Naive thymus-derived CD4-positive, alpha-beta T cell (primary cell): ENCODE results near the gene TSPAN18. TPM values are rescaled to one million over a fixed set of nuclear protein-coding genes. Genes with fewer than 3 reads are reported as not detected.

Source experiments
- ATAC-seq: fragments of 150-1000 bp; cut with Tn5 transposase; 2 replicates; pipeline ENCODE4 v1.10.0; 2021; ENCODE audit warnings: mild to moderate bottlenecking, moderate library complexity
- CTCF ChIA-PET: fragments of 350-600 bp; sonication (Branson Sonifier 250); formaldehyde crosslinking; loops from one replicate; lab custom pipeline; 2021; ENCODE audit warnings: antibody characterized with exemption; lab: Charles Lee
- POLR2A ChIA-PET: fragments of 350-600 bp; sonication (Branson Sonifier 250); formaldehyde crosslinking; loops from one replicate; lab custom pipeline; 2021; ENCODE audit warnings: antibody characterized with exemption, inconsistent platforms; lab: Charles Lee
- DNase-seq, 9 donors: peaks; one replicate each; pipeline versions ENCODE4 v3.0.0 to v3.0.0-alpha.2; 2020 to 2022; ENCODE audit warnings: mixed read lengths in 1 of 9
- H3K27ac ChIP-seq: one replicate; pipeline ENCODE4 v1.7.0; 2013; ENCODE audit warnings: mild to moderate bottlenecking, low read depth, low read length, moderate library complexity
- H3K27me3 ChIP-seq, 2 donors: one replicate each; pipeline ENCODE4 v1.7.0; 2013; ENCODE audit warnings: low read length in 2 of 2, mild to moderate bottlenecking in 2 of 2, moderate library complexity in 2 of 2; ENCODE audit not compliant: control insufficient read depth in 2 of 2, insufficient read depth in 2 of 2
- H3K36me3 ChIP-seq, 3 experiments: 1 replicate in 2 of 3; 2 replicates in 1 of 3; pipeline ENCODE4 v1.7.0; 2013; ENCODE audit warnings: low read length in 3 of 3, mild to moderate bottlenecking in 3 of 3, moderate library complexity in 1 of 3; ENCODE audit not compliant: insufficient read depth in 3 of 3, control insufficient read depth in 2 of 3
- H3K4me1 ChIP-seq, 2 donors: one replicate each; pipeline ENCODE4 v1.7.0; 2013; ENCODE audit warnings: low read length in 2 of 2, mild to moderate bottlenecking in 2 of 2, moderate library complexity in 1 of 2; ENCODE audit not compliant: control insufficient read depth in 2 of 2, insufficient read depth in 2 of 2
- H3K4me3 ChIP-seq: 2 replicates; pipeline ENCODE4 v1.7.0; 2013; ENCODE audit warnings: mild to moderate bottlenecking, low read length
- H3K9me3 ChIP-seq, 3 experiments: 1 replicate in 2 of 3; 2 replicates in 1 of 3; pipeline ENCODE4 v1.7.0; 2013; ENCODE audit warnings: low read length in 3 of 3; ENCODE audit not compliant: control insufficient read depth in 2 of 3
- H3K27ac Mint-ChIP-seq, 9 donors: one replicate each; pipeline ENCODE4 v1.8.0; 2020 to 2022; ENCODE audit warnings: mixed read lengths in 9 of 9, mild to moderate bottlenecking in 8 of 9, moderate library complexity in 5 of 9, inconsistent platforms in 2 of 9
- H3K27me3 Mint-ChIP-seq, 5 donors: one replicate each; pipeline ENCODE4 v1.8.0; 2021 to 2022; ENCODE audit warnings: mixed read lengths in 5 of 5, mild to moderate bottlenecking in 1 of 5
- H3K36me3 Mint-ChIP-seq, 5 donors: one replicate each; pipeline ENCODE4 v1.8.0; 2020 to 2022; ENCODE audit warnings: mixed read lengths in 5 of 5, mild to moderate bottlenecking in 3 of 5, inconsistent platforms in 1 of 5
- H3K4me1 Mint-ChIP-seq, 7 donors: one replicate each; pipeline ENCODE4 v1.8.0; 2020 to 2022; ENCODE audit warnings: mixed read lengths in 7 of 7, mild to moderate bottlenecking in 3 of 7, inconsistent platforms in 1 of 7
- H3K4me3 Mint-ChIP-seq, 10 donors: one replicate each; pipeline ENCODE4 v1.8.0; 2020 to 2022; ENCODE audit warnings: mild to moderate bottlenecking in 10 of 10, mixed read lengths in 10 of 10, moderate library complexity in 6 of 10, inconsistent platforms in 2 of 10
- H3K9me3 Mint-ChIP-seq, 11 donors: one replicate each; pipeline ENCODE4 v1.8.0; 2020 to 2022; ENCODE audit warnings: mixed read lengths in 11 of 11, mild to moderate bottlenecking in 4 of 11, inconsistent platforms in 1 of 11, moderate library complexity in 1 of 11
- intact Hi-C, 2 donors: fragments of 100-400 bp; cut with micrococcal nuclease; formaldehyde crosslinking; loops; one replicate each; pipeline ENCODE4 v1.15.1; 2023
- polyA plus RNA-seq, 2 donors: library from polyadenylated mRNA; unstranded; fragments of 300-500 nt; fragmentation: Illumina TruSeq; gene quantifications; one replicate each; pipeline ENCODE4 v1.2.3, GENCODE V29; 2021
- total RNA-seq, 6 experiments: library from RNA in 5 of 6; stranded (reverse) in 5 of 6; gene quantifications; 1 replicate in 5 of 6; 2 replicates in 1 of 6; pipeline ENCODE4 v1.2.3 and lab custom pipeline; 2021 to 2026

The TSPAN18 gene
- total and polyA plus RNA-seq, 7 experiments from 2014 or later: 8.8 to 57.0 (median 21.7) TPM

- Histone ChIP-seq H3K9me3 (no peaks in the 10 kb centered on the region), H3K4me3 (no peak overlapping the region), H3K27me3 (no peaks in the 10 kb centered on the region), H3K4me1 (no peaks in the 10 kb centered on the region), H3K36me3 (no peaks in the 10 kb centered on the region), H3K27ac (no peak overlapping the region)
- Mint-ChIP-seq H3K27ac (peak overlapping the region in 1 of 9 donors; percentile 21), H3K27me3 (peaks cover 0 to 3% (median 0%) of the 10 kb centered on the region in 5 donors), H3K9me3 (peaks cover 0 to 4% (median 0%) of the 10 kb centered on the region in 11 donors), H3K4me3 (no peak overlapping the region), H3K4me1 (peaks cover 3 to 40% (median 21%) of the 10 kb centered on the region in 7 donors), H3K36me3 (peaks cover 0 to 59% (median 33%) of the 10 kb centered on the region in 5 donors)
- ATAC-seq: no peak
- DNase-seq: no peak
- intact Hi-C loops: no loop called here
- ChIA-PET CTCF (no interaction called here), POLR2A (no interaction called here)
Observed at GRCh38 chr11:44833221-44833876, 106.6 kb downstream of the TSPAN18 start.

- CTCF ChIA-PET: no interaction called here
Observed at GRCh38 chr11:44833877-44834452, 107.2 kb downstream of the TSPAN18 start.

GRCh38 chr11:44834846-44835245, 108.1 kb downstream of the TSPAN18 start:
- Histone ChIP-seq H3K4me1 (no peaks in the 10 kb centered on the region), H3K4me3 (no peak overlapping the region), H3K27me3 (no peaks in the 10 kb centered on the region), H3K9me3 (no peaks in the 10 kb centered on the region), H3K27ac (no peak overlapping the region), H3K36me3 (no peaks in the 10 kb centered on the region)
- Mint-ChIP-seq H3K9me3 (peaks cover 0 to 4% (median 0%) of the 10 kb centered on the region in 11 donors), H3K4me3 (no peak overlapping the region), H3K36me3 (peaks cover 0 to 64% (median 42%) of the 10 kb centered on the region in 5 donors), H3K27ac (no peak overlapping the region), H3K4me1 (peaks cover 3 to 40% (median 24%) of the 10 kb centered on the region in 7 donors), H3K27me3 (peaks cover 0 to 3% (median 0%) of the 10 kb centered on the region in 5 donors)
- intact Hi-C loops: no loop called here
- ChIA-PET CTCF (no interaction called here), POLR2A (no interaction called here)
- ATAC-seq (no peak), DNase-seq (no peak)

More at GRCh38 chr11:44833877-44834452, 107.2 kb downstream of the TSPAN18 start:
- Mint-ChIP-seq H3K36me3 (peaks cover 0 to 60% (median 38%) of the 10 kb centered on the region in 5 donors), H3K27me3 (peaks cover 0 to 3% (median 0%) of the 10 kb centered on the region in 5 donors), H3K9me3 (peaks cover 0 to 4% (median 0%) of the 10 kb centered on the region in 11 donors), H3K4me1 (peaks cover 3 to 40% (median 21%) of the 10 kb centered on the region in 7 donors), H3K27ac (no peak overlapping the region), H3K4me3 (no peak overlapping the region)
- POLR2A ChIA-PET: no interaction called here
- H3K9me3 ChIP-seq: no peaks in the 10 kb centered on the region
- no peaks in the 10 kb centered on the region for H3K4me1 ChIP-seq
- DNase-seq: no peak
- intact Hi-C loops: no loop called here
- no peak overlapping the region for H3K27ac ChIP-seq
- no peak overlapping the region for H3K4me3 ChIP-seq
- no peaks in the 10 kb centered on the region for H3K27me3 ChIP-seq
- ATAC-seq: no peak
- H3K36me3 ChIP-seq: no peaks in the 10 kb centered on the region

GRCh38 chr11:44835296-44835695, 108.5 kb downstream of the TSPAN18 start:
- ATAC-seq (no peak), DNase-seq (no peak)
- ChIA-PET CTCF (no interaction called here), POLR2A (no interaction called here)
- Histone ChIP-seq H3K27ac (no peak overlapping the region), H3K36me3 (no peaks in the 10 kb centered on the region), H3K9me3 (no peaks in the 10 kb centered on the region), H3K4me3 (no peak overlapping the region), H3K4me1 (no peaks in the 10 kb centered on the region), H3K27me3 (no peaks in the 10 kb centered on the region)
- peaks cover 0 to 4% (median 2%) of the 10 kb centered on the region in 11 donors for H3K9me3 Mint-ChIP-seq
- intact Hi-C loops: no loop called here
- peaks cover 0 to 3% (median 0%) of the 10 kb centered on the region in 5 donors for H3K27me3 Mint-ChIP-seq
- H3K4me1 Mint-ChIP-seq: peaks cover 3 to 40% (median 19%) of the 10 kb centered on the region in 7 donors
- H3K4me3 Mint-ChIP-seq: no peak overlapping the region
- peaks cover 0 to 64% (median 43%) of the 10 kb centered on the region in 5 donors for H3K36me3 Mint-ChIP-seq
- no peak overlapping the region for H3K27ac Mint-ChIP-seq

- no peak for ATAC-seq
- CTCF ChIA-PET: no interaction called here
Observed at GRCh38 chr11:44835938-44836337, 109.2 kb downstream of the TSPAN18 start.

GRCh38 chr11:44837661-44838060, 110.9 kb downstream of the TSPAN18 start:
- Mint-ChIP-seq H3K36me3 (peaks cover 0 to 72% (median 55%) of the 10 kb centered on the region in 5 donors), H3K27ac (no peak overlapping the region), H3K4me1 (peaks cover 0 to 32% (median 11%) of the 10 kb centered on the region in 7 donors), H3K27me3 (no peaks in the 10 kb centered on the region), H3K4me3 (no peak overlapping the region), H3K9me3 (peaks cover 0 to 28% (median 8%) of the 10 kb centered on the region in 11 donors)
- Histone ChIP-seq H3K27me3 (no peaks in the 10 kb centered on the region), H3K4me3 (no peak overlapping the region), H3K4me1 (no peaks in the 10 kb centered on the region), H3K36me3 (no peaks in the 10 kb centered on the region), H3K9me3 (peaks cover 0 to 9% (median 0%) of the 10 kb centered on the region in 3 experiments), H3K27ac (no peak overlapping the region)
- ATAC-seq (no peak), DNase-seq (no peak)
- ChIA-PET CTCF (no interaction called here), POLR2A (no interaction called here)
- intact Hi-C loops: no loop called here

More at GRCh38 chr11:44835938-44836337, 109.2 kb downstream of the TSPAN18 start:
- no peaks in the 10 kb centered on the region for H3K9me3 ChIP-seq
- H3K36me3 ChIP-seq: no peaks in the 10 kb centered on the region
- Mint-ChIP-seq H3K4me3 (no peak overlapping the region), H3K27ac (peak overlapping the region in 1 of 9 donors; percentile 48), H3K27me3 (peaks cover 0 to 3% (median 0%) of the 10 kb centered on the region in 5 donors), H3K36me3 (peaks cover 0 to 68% (median 47%) of the 10 kb centered on the region in 5 donors), H3K4me1 (peaks cover 3 to 40% (median 18%) of the 10 kb centered on the region in 7 donors), H3K9me3 (peaks cover 0 to 11% (median 2%) of the 10 kb centered on the region in 11 donors)
- POLR2A ChIA-PET: no interaction called here
- intact Hi-C loops: no loop called here
- H3K4me3 ChIP-seq: no peak overlapping the region
- no peaks in the 10 kb centered on the region for H3K27me3 ChIP-seq
- DNase-seq: no peak
- no peak overlapping the region for H3K27ac ChIP-seq
- H3K4me1 ChIP-seq: no peaks in the 10 kb centered on the region
